SK-N-SH treated with all-trans-retinoic acid at 6 μM for 48 hours (cell line): ENCODE results near the gene BRD7.

ENCODE experiments used
- BACH2 ChIP-seq: fragments of 250-450 bp; sonication (Bioruptor Pico); IDR thresholded peaks from 2 replicates; pipeline ENCODE4 v1.9.0; 2021; ENCODE audit warnings: mild to moderate bottlenecking, borderline replicate concordance
- CSRNP3 ChIP-seq: fragments of 250-450 bp; sonication (Bioruptor Pico); IDR thresholded peaks from 2 replicates; pipeline ENCODE4 v1.5.1; 2021; ENCODE audit warnings: mild to moderate bottlenecking, moderate library complexity
- GLIS3 ChIP-seq: fragments of 250-450 bp; sonication (Bioruptor Pico); IDR thresholded peaks from 2 replicates; pipeline ENCODE4 v1.5.0; 2020; ENCODE audit warnings: mild to moderate bottlenecking, moderate library complexity
- ISL1 ChIP-seq: fragments of 250-450 bp; sonication (Bioruptor Pico); IDR thresholded peaks from 2 replicates; pipeline ENCODE4 v2.1.2; 2022; ENCODE audit warnings: mild to moderate bottlenecking, moderate library complexity
- OSR1 ChIP-seq: fragments of 250-450 bp; sonication (Bioruptor Pico); IDR thresholded peaks from 2 replicates; pipeline ENCODE4 v1.8.0; 2022; ENCODE audit warnings: moderate library complexity, mild to moderate bottlenecking, inconsistent platforms
- RARB ChIP-seq: fragments of 250-450 bp; sonication (Bioruptor Pico); IDR thresholded peaks from 2 replicates; pipeline ENCODE4 v1.8.0; 2021; ENCODE audit warnings: mild to moderate bottlenecking, moderate library complexity
- TCF4 ChIP-seq: fragments of 250-450 bp; sonication (Bioruptor Pico); IDR thresholded peaks from 2 replicates; pipeline ENCODE4 v1.8.0; 2021; ENCODE audit warnings: mild to moderate bottlenecking, moderate library complexity, borderline replicate concordance
- TOX ChIP-seq: fragments of 250-450 bp; sonication (Bioruptor Pico); IDR thresholded peaks from 2 replicates; pipeline ENCODE4 v1.8.0; 2021; ENCODE audit warnings: mild to moderate bottlenecking, moderate library complexity, borderline replicate concordance
- ZFP3 ChIP-seq: fragments of 250-450 bp; sonication (Bioruptor Pico); IDR thresholded peaks from 2 replicates; pipeline ENCODE4 v1.5.0; 2020; ENCODE audit warnings: mild to moderate bottlenecking, moderate library complexity
- ZFP30 ChIP-seq: fragments of 450-650 bp; formaldehyde crosslinking; IDR thresholded peaks from 2 replicates; pipeline ENCODE4 v1.5.0; 2022; ENCODE audit warnings: mild to moderate bottlenecking, moderate library complexity
- ZNF70 ChIP-seq: fragments of 450-650 bp; formaldehyde crosslinking; IDR thresholded peaks from 2 replicates; pipeline ENCODE4 v1.5.0; 2020; ENCODE audit warnings: mild to moderate bottlenecking, moderate library complexity
- TF ChIP-seq, protein P1 (sequence below): fragments of 250-450 bp; sonication (Bioruptor Pico); IDR thresholded peaks from 2 replicates; pipeline ENCODE4 v1.8.0; 2020; ENCODE audit warnings: mild to moderate bottlenecking, moderate library complexity, borderline replicate concordance
- TF ChIP-seq, protein P2 (sequence below): fragments of 250-450 bp; sonication (Bioruptor Pico); IDR thresholded peaks from 2 replicates; pipeline ENCODE4 v1.5.0; 2020; ENCODE audit warnings: mild to moderate bottlenecking, moderate library complexity

DNA sequence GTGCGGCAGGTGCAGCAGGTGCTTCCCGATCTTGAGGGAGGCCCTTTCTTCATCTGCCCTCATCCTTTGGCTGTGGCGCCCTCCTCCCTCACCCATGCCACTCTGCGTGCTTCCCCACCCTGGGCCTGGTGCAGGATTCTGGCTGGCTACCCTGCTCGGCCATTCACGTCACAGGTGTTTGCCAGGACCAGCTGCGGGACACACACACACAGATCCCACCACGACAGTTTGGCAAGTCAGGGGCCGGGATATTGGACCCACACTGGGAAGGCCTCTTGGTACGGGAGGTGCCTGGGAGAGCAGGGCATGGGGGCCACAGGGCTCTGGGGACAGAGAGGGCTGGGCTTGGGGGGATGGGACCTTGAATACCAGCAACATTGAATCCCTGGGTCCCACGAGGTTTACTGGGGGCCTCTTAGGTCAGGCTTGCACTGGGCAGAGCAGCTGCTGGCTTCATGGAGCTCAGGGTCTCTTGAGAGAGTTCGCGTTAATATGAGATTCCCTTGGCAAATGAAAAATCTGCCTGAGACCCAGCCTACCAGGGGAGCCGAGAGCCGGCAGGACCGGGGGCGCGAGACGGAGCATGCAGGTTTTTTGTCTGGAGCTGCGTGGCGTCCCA, 87.3 kb downstream of the BRD7 start:
- TF ChIP-seq BACH2 (no peak), ZFP3 (CRISPR knock-in tag) (no peak), ZNF70 (CRISPR knock-in tag) (no peak), ZFP30 (no peak), CSRNP3 (CRISPR knock-in tag) (no peak), ISL1 (no peak), OSR1 (no peak), TCF4 (CRISPR knock-in tag) (no peak), RARB (CRISPR knock-in tag) (no peak), GLIS3 (CRISPR knock-in tag) (no peak), TOX (CRISPR knock-in tag) (no peak)
- TF ChIP-seq, protein P1, sequence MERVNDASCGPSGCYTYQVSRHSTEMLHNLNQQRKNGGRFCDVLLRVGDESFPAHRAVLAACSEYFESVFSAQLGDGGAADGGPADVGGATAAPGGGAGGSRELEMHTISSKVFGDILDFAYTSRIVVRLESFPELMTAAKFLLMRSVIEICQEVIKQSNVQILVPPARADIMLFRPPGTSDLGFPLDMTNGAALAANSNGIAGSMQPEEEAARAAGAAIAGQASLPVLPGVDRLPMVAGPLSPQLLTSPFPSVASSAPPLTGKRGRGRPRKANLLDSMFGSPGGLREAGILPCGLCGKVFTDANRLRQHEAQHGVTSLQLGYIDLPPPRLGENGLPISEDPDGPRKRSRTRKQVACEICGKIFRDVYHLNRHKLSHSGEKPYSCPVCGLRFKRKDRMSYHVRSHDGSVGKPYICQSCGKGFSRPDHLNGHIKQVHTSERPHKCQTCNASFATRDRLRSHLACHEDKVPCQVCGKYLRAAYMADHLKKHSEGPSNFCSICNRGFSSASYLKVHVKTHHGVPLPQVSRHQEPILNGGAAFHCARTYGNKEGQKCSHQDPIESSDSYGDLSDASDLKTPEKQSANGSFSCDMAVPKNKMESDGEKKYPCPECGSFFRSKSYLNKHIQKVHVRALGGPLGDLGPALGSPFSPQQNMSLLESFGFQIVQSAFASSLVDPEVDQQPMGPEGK: no peak
- TF ChIP-seq, protein P2, sequence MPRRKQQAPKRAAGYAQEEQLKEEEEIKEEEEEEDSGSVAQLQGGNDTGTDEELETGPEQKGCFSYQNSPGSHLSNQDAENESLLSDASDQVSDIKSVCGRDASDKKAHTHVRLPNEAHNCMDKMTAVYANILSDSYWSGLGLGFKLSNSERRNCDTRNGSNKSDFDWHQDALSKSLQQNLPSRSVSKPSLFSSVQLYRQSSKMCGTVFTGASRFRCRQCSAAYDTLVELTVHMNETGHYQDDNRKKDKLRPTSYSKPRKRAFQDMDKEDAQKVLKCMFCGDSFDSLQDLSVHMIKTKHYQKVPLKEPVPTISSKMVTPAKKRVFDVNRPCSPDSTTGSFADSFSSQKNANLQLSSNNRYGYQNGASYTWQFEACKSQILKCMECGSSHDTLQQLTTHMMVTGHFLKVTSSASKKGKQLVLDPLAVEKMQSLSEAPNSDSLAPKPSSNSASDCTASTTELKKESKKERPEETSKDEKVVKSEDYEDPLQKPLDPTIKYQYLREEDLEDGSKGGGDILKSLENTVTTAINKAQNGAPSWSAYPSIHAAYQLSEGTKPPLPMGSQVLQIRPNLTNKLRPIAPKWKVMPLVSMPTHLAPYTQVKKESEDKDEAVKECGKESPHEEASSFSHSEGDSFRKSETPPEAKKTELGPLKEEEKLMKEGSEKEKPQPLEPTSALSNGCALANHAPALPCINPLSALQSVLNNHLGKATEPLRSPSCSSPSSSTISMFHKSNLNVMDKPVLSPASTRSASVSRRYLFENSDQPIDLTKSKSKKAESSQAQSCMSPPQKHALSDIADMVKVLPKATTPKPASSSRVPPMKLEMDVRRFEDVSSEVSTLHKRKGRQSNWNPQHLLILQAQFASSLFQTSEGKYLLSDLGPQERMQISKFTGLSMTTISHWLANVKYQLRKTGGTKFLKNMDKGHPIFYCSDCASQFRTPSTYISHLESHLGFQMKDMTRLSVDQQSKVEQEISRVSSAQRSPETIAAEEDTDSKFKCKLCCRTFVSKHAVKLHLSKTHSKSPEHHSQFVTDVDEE: no peak
